Germinal center (tissue), 1 donor: Measurements from ENCODE around the gene TUBA8.
"Not testable (repeated sequence)": the region's sequence is repeated elsewhere in the genome, so short reads cannot be mapped to it uniquely, and the experiment has no call there.

Source experiments
- DNase-seq: peaks from one replicate; pipeline ENCODE4 v3.0.0; 2012; ENCODE audit warnings: mixed read lengths, low spot score

Gene TUBA8

DNA sequence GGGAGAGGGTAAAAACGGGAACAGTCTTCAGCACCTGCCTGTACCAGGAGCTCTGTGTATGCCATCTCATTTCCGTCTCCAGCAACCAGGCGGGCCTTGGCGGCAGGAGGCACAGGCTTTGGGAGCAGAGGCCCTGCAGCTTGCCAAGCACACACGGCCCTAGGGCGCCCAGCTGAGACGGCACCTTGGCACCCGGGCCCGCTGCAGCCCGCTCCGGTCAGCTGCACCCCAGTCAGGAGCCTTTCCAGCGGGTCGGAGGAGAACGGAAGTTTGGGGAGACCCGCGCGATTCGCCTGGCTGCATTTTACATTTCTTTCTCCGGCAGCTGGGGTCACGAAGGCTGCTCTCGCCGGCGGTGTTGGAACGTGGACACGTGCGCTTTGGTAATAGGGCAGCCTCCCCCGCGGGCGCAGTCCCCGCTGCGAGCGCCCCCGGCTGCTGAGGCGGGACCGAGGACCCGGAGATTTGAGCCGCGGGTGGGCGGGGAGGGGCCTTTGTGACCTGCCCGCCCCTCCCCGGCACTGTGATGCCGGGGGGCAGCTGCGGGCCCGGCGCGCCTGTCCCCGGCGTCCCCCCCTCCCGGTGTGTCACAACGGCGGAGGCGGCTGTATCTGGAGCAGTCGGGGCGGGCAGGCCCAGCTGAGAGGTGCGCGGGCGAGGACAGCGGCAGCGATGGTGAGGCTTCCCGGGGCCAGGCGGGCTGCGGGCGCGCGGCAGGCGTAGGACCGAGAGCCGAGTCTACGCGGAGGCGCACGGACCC, at the start of gene TUBA8:
TUBA8 (plus strand) TSS at position 616 of the 760 bp plus-strand sequence; CDS start at position 673, 57 bp downstream.
- peak; percentile 52 for DNase-seq

DNA sequence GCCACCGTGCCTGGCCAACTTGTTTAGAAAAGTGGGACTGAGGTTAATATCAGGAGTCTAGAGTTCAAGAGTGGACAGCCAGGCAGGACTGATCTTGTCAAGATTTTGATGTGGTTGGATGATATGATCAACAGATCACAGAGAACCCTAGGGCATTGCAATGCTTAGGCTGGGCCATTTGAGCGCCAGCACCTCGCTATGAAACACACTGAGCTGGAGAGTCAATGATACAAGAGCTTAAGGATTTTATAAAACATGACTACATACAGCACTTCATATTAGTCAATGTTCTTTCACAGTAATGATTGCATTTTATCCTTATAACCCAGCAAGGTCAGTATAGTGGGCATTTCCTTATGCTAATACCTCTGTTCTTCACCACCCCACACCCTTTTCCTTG, 48.2 kb upstream of the TUBA8 start:
- no peak for DNase-seq

DNA sequence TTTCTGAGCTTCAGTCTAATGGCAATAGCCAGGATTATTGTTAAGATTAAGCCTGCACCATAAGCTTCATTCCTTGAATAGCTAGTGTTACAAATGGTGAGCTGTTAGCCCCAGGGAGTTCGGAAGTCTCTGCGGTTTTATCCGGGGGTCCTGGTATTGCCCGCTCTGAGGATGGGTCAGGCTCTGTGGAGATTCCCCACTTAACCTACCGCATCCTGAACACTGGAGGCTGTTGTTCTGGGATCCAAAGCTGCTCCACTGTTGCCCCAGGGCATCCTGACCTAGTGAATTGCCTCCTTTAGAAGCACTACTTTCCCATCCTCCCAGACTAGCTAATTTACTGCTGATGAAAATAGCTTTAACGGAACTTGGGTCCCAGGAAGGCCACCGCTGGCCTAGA, 47.3 kb upstream of the TUBA8 start:
- no peak for DNase-seq

DNA sequence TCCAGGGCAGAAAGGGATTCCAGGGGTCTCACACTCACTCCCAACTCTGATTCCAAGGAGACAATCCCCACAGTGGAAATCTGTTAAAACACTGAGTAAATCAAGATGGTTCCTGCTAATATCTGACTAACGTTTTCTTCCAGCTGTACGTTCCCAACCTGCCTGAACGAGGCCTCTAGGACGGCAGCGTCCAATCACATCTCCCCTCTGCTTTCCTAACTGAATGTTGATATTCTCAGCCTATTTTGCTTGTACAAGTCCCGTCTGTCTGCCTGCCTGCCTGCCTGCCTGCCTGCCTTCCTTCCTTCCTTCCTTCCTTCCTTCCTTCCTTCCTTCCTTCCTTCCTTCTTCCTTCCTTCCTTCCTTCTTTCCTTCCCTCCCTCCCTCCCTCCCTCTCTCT, 46.9 kb upstream of the TUBA8 start:
- DNase-seq: not testable (repeated sequence)

DNA sequence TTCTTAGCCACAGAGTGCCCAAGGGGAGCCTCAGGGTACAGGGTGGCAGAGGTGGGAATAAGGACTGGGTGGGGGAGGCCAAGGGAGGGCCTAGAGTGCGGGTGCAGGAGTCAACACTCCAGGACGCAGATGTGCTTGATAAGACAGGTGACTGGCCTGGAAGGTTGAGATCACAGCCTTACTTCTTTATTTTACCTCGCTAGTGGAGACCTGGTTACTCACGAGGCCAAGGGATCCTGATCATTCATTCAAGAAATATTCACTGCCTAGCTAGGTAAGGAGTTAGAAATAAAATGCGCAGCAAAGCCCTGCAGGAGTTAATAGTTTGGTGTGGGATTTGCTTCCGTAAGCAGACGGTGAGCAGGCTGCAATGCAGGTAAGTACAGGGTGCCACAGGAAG, 46.0 kb upstream of the TUBA8 start:
- no peak for DNase-seq

DNA sequence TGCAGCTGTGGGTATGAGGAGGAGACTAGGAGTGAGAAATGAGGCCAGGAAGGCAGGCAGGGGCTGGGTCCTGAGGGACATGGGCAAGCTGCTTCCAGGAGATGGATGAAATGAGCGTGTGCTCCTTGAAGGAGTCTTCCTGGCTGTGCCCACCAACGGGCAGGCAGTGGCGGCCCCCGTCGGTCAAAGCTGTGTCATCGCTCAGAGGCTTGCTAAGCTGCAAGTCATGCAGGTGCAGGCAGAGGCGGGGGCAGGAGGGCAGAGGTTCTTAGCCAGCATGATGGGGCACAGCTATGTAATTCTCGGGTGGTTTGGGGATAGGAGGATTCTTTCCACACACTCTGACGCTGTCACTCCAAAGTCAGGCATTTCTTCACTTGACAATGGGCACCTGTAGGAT, 45.4 kb upstream of the TUBA8 start:
- peak; percentile 39 for DNase-seq

DNA sequence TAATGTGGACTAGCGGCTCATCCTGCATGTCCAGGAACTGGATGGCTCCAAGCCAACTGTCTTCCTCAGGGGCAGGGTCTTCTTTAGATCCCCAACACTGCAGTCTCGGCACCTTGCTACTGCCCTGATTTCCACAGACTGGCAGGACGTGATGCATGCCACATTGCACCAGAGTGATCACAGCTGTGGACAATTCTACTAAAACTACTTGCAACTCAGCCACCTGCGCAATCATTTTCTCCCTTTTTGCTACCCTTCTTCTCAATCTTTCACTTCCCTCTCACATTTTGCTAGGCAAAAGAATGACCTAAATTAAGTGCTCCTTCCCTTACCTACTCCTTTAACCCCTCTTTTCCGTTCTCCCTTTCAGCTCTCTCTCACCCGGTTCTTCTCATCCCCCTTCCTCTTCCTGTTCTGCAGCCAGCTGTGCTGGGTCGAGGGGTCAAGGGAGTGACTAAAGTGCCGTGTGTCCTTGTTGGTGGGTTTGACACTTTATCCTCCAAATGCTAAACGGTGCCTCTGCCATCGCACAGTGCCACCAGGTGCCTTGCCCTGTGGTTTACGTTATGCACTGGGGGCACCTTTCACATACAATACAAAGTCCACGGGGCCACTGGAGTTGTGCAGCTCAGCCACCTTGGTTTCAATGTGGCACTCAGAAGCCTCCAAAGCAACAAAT, 44.3 kb upstream of the TUBA8 start:
- DNase-seq: peak; percentile 60

DNA sequence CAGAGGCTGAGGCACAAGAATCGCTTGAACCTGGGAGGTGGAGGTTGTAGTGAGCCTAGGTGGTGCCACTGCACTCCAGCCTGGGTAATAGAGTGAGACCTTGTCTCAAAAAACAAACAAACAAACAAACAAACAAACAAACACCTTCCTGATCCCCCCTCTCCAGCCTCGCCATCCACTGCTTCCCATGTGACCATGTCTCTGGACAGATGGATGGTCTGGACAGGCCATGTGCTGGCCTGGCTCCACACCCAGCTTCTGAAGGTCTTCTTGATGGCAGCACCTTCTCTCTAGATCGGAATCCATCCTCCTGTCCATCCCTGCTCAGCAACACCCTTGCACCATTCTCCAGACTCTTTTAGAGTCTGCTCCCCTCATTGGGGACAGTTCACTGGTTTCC, 43.5 kb upstream of the TUBA8 start:
- DNase-seq: no peak

DNA sequence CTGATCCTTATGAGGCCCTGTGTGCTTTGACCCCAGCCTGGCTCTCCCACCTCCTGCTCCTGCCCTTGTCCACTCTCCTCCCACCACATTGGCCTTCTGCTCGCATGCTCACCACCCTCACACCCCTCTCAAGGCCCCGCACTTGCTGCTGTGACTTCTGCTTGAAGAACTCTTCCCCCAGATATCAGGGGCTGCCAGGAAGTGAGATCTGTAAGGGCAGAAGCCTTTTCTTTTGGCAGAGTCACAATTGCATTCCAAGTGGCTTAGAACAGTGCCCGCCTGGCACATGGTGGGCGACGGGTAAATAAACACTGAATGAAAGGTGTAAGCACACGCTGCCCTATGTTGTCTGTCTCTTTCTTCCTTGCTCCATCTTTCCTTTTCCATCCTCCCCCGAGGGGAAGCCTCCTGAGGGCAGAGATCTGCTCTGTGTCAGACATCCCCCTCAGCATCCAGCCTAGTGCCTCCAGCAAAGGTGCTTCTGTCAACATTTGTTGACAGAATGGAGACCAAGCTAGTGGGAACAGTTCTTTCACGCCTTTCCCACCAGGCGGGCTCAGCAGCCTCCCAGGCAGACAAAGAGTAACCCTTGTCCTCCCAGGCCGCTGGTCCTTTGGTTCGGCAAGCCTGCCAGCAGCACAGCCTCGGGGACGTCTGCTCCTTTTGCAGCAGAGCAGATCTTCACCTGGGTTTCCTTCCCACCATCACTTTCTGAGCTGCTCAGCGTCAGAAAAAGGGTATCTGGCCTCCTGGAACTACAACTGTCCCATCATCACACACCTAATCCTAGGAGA, 42.9 kb upstream of the TUBA8 start:
- DNase-seq: no peak

DNA sequence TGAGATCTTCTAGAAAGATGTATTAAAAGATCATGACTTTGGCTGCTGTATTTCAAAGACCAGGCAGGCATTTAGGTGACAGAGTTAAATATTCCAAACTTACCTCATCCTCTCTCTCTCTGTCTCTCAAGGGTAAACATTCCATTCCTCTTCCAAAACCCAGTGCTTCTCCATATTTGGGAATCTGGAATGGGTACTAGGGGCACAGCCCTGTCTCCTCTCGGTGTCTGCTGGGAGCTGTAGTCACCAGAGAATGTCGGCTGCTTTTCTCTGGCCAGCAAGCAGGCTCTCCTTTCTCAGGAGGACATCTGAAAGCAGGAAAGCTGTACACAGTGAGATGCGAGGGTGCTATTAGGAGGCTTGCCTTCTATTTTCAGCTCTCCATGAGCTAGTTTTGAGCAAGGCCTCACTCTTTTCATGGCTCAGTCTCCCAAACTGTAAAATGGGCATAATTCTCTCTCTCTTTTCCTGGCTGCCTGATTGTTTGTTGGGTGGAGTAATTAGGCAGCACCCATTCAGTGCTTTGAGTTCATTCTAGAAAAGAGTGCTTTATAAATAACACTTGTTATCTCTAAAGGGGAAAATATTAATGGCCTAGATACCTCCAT, 42.1 kb upstream of the TUBA8 start:
- DNase-seq: no peak

DNA sequence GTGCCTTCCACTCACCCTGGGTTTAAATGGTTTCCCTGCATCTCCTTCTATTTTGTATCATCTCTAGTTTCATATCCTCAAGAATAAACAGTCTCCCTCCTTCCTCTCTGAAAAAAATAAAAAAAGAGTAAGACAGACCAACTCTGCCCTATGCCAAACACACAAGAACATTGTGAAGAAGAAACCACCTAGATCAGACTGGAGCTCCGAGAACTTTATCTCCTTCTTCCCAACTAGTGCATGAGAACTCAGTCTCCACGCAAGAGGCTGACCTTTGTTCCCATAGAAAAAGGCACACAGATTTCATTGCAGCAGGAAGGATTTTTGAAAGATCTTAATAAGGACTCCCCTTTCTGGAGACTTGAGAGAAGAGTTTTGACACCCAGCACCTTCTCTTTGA, 41.6 kb upstream of the TUBA8 start:
- DNase-seq: no peak

DNA sequence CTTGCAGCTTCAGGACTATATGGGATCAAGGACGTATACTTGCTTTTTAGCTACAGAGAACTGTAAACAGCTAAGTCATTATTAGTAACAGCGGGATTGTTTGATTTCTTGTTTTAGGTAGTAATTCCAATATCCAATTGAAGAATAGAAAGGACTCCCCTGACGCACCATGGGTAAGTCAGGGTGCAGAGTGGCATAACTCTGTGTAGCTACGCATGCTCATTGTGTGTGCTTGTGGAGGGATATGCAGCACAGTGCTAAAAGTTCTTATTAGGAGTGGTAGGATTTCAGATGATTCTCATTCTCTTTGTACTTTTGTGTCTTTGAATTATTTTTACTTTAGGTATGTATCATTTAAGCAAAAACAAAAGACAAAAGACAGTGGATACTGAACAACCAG, 40.6 kb upstream of the TUBA8 start:
- DNase-seq: no peak

DNA sequence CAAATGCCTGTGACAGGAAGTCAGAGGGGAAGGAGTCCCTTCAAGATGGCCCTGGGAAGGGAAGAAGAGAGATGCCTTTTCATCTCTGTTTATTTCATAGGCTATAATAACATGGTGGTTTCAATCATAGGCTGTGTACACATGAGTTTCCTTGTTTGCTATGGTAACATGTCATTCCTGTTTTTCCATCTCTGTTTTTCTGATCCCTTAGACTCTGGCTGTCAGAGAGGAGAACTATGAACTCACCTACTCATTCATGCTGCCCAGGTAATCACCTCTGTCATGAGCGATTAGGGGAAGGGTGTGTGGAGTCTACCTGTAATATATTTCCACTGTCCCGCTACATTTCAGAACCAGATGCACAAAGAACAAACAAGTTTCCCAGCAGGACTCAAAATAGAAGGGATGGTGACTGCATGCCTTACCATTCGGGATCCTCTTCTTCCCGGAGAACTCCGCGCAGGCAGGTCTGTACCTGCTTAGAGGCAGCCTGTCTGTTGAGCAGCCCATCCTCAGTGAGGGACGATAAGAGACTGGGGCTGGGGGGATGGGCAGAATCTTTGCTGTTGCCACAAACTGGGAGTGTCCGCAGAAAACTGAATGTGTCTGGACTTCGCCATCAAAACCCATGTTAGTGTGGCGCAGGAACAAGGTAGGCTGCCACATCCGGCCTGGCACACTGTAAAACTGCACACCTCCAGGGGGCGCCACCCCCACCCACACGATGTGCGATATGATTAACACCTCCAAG, 39.9 kb upstream of the TUBA8 start:
- DNase-seq: no peak

DNA sequence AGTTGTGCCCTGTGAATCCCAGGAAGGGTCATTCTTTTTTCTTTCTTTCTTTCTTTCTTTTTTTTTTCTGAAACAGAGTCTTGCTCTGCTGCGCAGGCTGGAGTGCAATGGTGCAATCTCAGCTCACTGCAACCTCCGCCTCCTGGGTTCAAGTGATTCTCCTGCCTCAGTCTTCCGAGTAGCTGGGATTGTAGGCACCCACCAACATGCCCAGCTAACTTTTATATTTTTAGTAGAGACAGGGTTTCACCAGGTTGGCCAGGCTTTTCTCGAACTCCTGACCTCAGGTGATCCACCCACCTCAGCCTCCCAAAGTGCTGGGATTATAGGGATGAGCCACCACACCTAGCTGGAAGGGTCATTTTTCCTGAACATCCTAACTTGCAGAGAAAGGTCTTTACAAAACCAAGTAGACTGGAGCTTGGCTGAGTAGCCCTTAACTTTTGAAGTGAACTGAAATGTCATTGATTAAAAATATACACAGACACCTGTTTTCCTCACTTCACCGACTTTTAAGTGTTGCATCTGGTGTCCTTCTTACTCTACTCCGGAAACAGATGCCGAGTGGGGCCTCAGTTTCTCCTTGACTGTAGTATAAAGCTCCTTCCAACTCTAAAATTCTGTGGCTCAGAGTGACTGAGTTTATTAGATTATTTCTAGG, 39.2 kb upstream of the TUBA8 start:
- peak; percentile 40 for DNase-seq

DNA sequence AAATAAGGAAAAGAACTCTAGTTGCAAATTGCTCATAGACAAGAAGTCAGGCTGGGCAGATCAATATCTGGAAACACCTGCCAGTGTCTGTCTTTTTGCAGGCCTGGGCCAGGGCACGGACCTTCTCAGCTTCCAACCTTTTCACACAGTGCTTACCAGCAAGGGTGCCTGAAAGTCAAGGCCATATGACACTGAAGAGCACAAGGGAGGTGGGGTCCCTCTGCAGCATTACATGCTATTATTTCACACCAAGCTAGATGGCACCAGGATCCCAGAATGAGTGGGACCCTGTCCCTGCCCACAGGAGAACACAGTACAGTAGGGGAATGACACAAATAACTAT, 38.7 kb upstream of the TUBA8 start:
- DNase-seq: no peak

DNA sequence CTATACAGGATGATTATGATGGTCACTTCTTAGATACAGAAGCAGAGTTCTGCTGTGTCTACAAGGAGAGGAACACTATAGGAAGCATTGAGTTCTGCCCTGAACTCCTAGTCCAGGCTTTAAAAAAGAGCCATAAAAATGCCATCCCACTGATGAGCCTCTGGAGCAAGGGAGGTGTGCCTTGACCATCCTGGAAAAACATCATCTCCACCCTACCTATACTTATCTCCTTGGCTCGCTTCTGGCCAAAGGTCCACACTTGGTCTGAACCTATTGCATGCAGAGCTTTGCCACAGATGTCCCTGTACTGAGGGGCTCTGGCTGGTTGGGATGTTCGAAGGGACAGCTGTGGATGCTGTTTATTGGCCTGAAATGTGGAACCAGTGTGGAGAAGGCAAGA, 37.1 kb upstream of the TUBA8 start:
- DNase-seq: no peak

DNA sequence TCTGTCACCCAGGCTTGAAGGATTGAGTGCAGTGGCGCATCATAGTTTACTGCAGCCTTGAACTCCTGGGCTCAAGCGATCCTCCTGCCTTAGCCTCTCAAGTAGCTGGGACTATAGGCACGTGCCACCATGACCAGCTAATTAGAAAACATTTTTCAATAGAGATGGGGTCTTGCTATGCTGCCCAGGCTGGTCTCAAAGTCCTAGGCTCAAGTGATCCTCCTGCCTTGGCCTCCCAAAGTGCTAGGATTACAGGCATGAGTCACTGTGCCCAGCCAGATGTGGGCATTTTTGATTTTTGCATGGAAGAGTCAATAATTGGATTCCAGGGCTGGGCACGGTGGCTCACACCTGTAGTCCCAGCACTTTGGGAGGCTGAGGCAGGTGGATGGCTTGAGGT, 36.7 kb upstream of the TUBA8 start:
- not testable (repeated sequence) for DNase-seq

DNA sequence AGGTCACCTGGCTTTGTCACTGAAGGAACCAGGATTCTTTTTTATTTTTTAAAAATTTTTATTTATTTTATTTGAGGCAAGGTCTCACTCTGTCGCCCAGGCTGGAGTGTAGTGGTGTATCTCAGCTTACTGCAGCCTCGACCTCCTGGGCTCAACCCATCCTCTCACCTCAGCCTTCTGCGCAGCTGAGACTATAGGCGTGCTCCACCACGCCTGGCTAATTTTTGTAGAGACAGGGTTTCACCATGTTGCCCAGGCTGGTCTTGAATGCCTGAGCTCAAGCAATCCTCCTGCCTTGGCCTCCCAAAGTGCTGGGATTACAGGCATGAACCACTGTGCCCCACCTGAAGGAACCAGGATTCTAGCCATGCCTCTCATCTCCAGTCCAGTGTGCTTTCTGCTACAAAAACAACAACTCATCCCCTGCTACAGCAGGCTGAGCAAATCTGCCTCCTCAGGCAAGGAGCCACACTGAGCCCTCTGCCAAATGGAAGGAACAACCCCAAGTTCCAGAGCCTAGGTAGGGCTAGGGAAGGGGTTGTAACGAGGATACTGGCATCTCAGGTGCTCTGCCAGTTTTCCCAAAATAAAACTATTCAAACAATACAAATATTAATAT, 35.4 kb upstream of the TUBA8 start:
- DNase-seq: no peak

DNA sequence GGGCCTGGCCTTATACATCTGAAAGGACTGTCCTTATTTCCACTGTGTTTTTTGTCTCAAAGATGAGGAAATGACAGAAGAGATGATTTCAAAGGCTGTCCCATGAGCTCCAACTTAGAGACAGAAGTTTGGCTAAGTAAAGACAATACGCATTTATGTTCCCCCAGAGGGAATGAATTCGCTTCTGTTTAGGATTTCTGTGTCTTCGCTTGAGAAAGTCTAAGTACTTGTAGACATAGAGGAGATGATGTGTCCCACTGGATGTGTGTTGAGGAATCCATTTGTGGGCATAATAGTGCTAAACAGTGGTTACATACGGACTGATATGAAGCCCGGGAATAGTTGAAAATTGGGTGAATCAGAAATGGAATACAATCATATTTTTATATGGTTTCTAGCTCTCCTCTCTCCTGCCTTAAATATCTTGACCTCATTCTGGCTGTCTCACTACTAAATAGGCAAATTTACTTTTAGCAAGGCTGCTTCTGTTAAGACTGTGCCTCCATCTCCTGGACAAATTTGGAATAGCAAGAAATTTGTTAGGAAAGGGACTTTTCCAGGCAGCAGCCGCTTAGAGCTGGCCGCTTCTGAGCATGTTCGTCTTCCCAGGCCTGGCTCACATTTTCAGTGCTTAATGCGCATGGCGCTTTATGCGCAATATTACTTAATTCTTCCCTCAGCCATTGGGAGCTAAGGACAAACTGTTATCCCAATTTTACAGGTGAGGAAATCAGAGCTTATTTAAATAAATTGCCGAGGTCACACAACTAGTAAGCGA, 34.7 kb upstream of the TUBA8 start:
- DNase-seq: peak; percentile 64

DNA sequence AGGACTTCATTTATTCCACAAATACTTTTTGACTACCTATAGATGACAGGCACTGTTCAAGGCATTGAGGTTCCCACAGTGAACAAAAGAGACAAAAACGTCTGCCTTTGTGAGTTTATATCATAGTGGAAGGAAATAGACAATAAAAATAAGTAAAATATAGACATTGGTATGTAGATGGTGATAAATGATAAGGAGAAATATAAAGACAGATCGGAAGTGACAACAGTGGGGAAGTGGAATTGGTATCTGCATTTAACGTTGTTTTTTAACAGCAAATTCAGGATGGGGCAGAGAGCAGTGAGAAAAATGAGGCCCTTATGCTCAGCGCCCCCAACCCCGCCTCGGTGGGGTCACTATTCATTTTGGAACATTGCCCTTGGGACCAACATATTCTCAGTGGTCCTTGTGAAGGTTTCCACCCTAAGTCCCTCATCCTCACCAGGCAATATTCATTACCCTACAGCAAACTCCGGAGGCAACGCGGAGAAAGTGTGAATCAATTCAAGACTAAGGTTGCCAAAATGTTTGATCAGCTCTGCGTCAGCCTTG, 33.4 kb upstream of the TUBA8 start:
- DNase-seq: no peak
